ENCODE results near the gene BPI. TPM values are rescaled to one million over a fixed set of nuclear protein-coding genes. Genes with fewer than 3 reads are reported as not detected.

The BPI gene
- total RNA-seq, 1 experiment from 2014 or later = not detected

- in situ Hi-C loops (cut with HindIII; ENCODE audit: low pct_unique_long_range_greater_than_20kb, low sequenced_read_pairs) (no loop called here), intact Hi-C loops (cut with micrococcal nuclease; ENCODE audit: unreplicated experiment) (no loop called here)
- ChIA-PET POLR2A (no interaction called here), CTCF (no interaction called here)
- Histone ChIP-seq H3K27me3 (ENCODE audit: control insufficient read depth, insufficient read depth, low read length) (no peaks in the 10 kb centered on the region), H3K9me3 (ENCODE audit: control insufficient read depth, insufficient read depth, low read depth, low read length) (no peaks in the 10 kb centered on the region), H3K36me3 (ENCODE audit: control insufficient read depth, insufficient read depth, low read length) (no peaks in the 10 kb centered on the region), H3K27ac (ENCODE audit: low read length) (no peak overlapping the region), H3K4me1 (ENCODE audit: control insufficient read depth, insufficient read depth, low read length) (no peaks in the 10 kb centered on the region), H3K4me3 (ENCODE audit: low read depth in 2 of 2, low read length in 2 of 2) (no peak overlapping the region)
- DNase-seq (ENCODE audit: low read depth, low spot score) = no peak
- no TSS peak for BruUV-seq (replicated peaks)
- TF ChIP-seq REST (IDR thresholded peaks at IDR 0.05; ENCODE audit: insufficient read depth in 1 of 2, low read depth in 2 of 2, low read length in 1 of 2) = no peak
- TF ChIP-seq SIN3A (IDR thresholded peaks at IDR 0.05; ENCODE audit: borderline replicate concordance, insufficient read depth, low read depth, low read length) = no peak
- TF ChIP-seq CTCF (IDR thresholded peaks at IDR 0.05) = no peak
- no peak for TF ChIP-seq POLR2AphosphoS5 (IDR thresholded peaks at IDR 0.05; ENCODE audit: low read depth, low read length)
- TF ChIP-seq TCF7L2 (IDR thresholded peaks at IDR 0.05; ENCODE audit: low read depth, low read length) = no peak
- no peak for ATAC-seq
Observed at GRCh38 chr20:38357653-38358207, 53.8 kb downstream of the BPI start.

GRCh38 chr20:38358556-38358955, 54.6 kb downstream of the BPI start:
- ATAC-seq (no peak), DNase-seq (ENCODE audit: low read depth, low spot score) (no peak)
- BruUV-seq (replicated peaks) = no TSS peak
- H3K36me3 ChIP-seq (ENCODE audit: control insufficient read depth, insufficient read depth, low read length) = no peaks in the 10 kb centered on the region
- H3K27me3 ChIP-seq (ENCODE audit: control insufficient read depth, insufficient read depth, low read length) = no peaks in the 10 kb centered on the region
- CTCF ChIA-PET = no interaction called here
- POLR2A ChIA-PET = no interaction called here
- in situ Hi-C loops (cut with HindIII; ENCODE audit: low pct_unique_long_range_greater_than_20kb, low sequenced_read_pairs) (no loop called here), intact Hi-C loops (cut with micrococcal nuclease; ENCODE audit: unreplicated experiment) (no loop called here)
- TF ChIP-seq SIN3A (IDR thresholded peaks at IDR 0.05; ENCODE audit: borderline replicate concordance, insufficient read depth, low read depth, low read length) = no peak
- no peak for TF ChIP-seq TCF7L2 (IDR thresholded peaks at IDR 0.05; ENCODE audit: low read depth, low read length)
- no peak for TF ChIP-seq REST (IDR thresholded peaks at IDR 0.05; ENCODE audit: insufficient read depth in 1 of 2, low read depth in 2 of 2, low read length in 1 of 2)
- no peak for TF ChIP-seq POLR2AphosphoS5 (IDR thresholded peaks at IDR 0.05; ENCODE audit: low read depth, low read length)
- TF ChIP-seq CTCF (IDR thresholded peaks at IDR 0.05) = no peak
- H3K4me3 ChIP-seq (ENCODE audit: low read depth in 2 of 2, low read length in 2 of 2) = no peak overlapping the region
- H3K9me3 ChIP-seq (ENCODE audit: control insufficient read depth, insufficient read depth, low read depth, low read length) = no peaks in the 10 kb centered on the region
- H3K4me1 ChIP-seq (ENCODE audit: control insufficient read depth, insufficient read depth, low read length) = no peaks in the 10 kb centered on the region
- H3K27ac ChIP-seq (ENCODE audit: low read length) = no peak overlapping the region

All from Panc1 (cell line).